Cardiac muscle cell (in vitro differentiated cells and primary cell): ENCODE data around the gene FLRT1. TPM values are rescaled to one million over a fixed set of nuclear protein-coding genes. Genes with fewer than 3 reads are reported as not detected.

Experiments
- DNase-seq, 2 donors: peaks; one replicate each; pipeline versions ENCODE4 v3.0.0 to v3.0.0-alpha.2; 2010 to 2017; ENCODE audit warnings: low read depth in 1 of 2, low spot score in 1 of 2
- H3K27ac ChIP-seq: fragments of 200-600 bp; sonication (generic); 2 replicates; pipeline ENCODE4 v1.5.1; 2016
- H3K27me3 ChIP-seq: fragments of 200-600 bp; sonication (generic); 2 replicates; pipeline ENCODE4 v1.6.0; 2016; ENCODE audit warnings: control low read depth
- H3K36me3 ChIP-seq: fragments of 200-600 bp; sonication (generic); 2 replicates; pipeline ENCODE4 v1.5.1; 2016; ENCODE audit warnings: control low read depth
- H3K4me1 ChIP-seq: fragments of 200-600 bp; sonication (generic); 2 replicates; pipeline ENCODE4 v1.8.1; 2017; ENCODE audit warnings: low read depth, mild to moderate bottlenecking, mixed run types
- H3K4me3 ChIP-seq: fragments of 200-600 bp; sonication (generic); 2 replicates; pipeline ENCODE4 v1.5.1; 2016; ENCODE audit warnings: mild to moderate bottlenecking
- H3K9me3 ChIP-seq: fragments of 200-600 bp; sonication (generic); 2 replicates; pipeline ENCODE4 v1.5.1; 2017; ENCODE audit warnings: low read depth, mild to moderate bottlenecking, control low read depth
- polyA plus RNA-seq: library from polyadenylated mRNA; unstranded; fragments of >200 nt; fragmentation: Nextera tagmentation; extraction: Ambion mirVana; gene quantifications from 2 replicates; pipeline ENCODE4 v1.2.1, GENCODE V29; 2016
- total RNA-seq: library from RNA; depleted of rRNA; stranded (reverse); fragments of >200 nt; gene quantifications from 2 replicates; pipeline ENCODE4 v1.2.3, GENCODE V29; 2016
- TF ChIP-seq, protein P1 (sequence below): IDR thresholded peaks from 2 replicates; pipeline ENCODE4 v1.5.1; 2012; ENCODE audit warnings: low read depth, mild to moderate bottlenecking, low read length

FLRT1 gene, protein sequence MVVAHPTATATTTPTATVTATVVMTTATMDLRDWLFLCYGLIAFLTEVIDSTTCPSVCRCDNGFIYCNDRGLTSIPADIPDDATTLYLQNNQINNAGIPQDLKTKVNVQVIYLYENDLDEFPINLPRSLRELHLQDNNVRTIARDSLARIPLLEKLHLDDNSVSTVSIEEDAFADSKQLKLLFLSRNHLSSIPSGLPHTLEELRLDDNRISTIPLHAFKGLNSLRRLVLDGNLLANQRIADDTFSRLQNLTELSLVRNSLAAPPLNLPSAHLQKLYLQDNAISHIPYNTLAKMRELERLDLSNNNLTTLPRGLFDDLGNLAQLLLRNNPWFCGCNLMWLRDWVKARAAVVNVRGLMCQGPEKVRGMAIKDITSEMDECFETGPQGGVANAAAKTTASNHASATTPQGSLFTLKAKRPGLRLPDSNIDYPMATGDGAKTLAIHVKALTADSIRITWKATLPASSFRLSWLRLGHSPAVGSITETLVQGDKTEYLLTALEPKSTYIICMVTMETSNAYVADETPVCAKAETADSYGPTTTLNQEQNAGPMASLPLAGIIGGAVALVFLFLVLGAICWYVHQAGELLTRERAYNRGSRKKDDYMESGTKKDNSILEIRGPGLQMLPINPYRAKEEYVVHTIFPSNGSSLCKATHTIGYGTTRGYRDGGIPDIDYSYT
- total RNA-seq (0.53 and 0.69 TPM in 2 replicates), polyA plus RNA-seq (0.92 and 2.9 TPM in 2 replicates)

DNA sequence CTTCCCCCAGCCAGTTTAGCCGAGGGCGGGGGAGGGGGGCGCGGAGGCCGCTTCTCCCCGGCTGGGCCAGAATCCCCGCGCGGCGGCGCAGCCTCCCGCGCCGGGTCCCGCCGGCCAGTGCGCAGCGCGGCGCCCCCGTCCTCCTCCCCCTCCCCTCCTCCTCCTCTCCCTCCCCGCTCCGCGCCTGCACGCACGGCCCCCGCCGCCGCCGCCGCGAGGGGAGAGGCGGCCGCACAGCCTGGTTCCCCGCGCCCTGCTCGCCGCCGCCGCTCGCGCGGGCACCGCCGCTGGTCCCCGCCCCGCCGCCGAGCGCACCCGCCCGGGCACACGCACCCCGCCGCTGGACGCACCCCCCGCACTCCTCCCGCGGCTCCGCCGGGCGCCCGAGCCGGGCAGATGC is at the start of gene FLRT1:
Gene FLRT1, plus strand, starts transcription at position 356 of the 400 bp plus-strand sequence. CDS start 80,337 bp downstream, outside the sequence.
- Histone ChIP-seq H3K9me3 (no peaks in the 10 kb centered on the region), H3K4me1 (peaks cover 10% of the 10 kb centered on the region), H3K27me3 (peaks cover 63% of the 10 kb centered on the region), H3K4me3 (peak within 1 kb of the TSS; percentile 41), H3K27ac (no peak within 1 kb of the TSS), H3K36me3 (no peaks in the 10 kb centered on the region)
- DNase-seq: peak in 1 of 2 donors; percentile 41
- TF ChIP-seq, protein P1, sequence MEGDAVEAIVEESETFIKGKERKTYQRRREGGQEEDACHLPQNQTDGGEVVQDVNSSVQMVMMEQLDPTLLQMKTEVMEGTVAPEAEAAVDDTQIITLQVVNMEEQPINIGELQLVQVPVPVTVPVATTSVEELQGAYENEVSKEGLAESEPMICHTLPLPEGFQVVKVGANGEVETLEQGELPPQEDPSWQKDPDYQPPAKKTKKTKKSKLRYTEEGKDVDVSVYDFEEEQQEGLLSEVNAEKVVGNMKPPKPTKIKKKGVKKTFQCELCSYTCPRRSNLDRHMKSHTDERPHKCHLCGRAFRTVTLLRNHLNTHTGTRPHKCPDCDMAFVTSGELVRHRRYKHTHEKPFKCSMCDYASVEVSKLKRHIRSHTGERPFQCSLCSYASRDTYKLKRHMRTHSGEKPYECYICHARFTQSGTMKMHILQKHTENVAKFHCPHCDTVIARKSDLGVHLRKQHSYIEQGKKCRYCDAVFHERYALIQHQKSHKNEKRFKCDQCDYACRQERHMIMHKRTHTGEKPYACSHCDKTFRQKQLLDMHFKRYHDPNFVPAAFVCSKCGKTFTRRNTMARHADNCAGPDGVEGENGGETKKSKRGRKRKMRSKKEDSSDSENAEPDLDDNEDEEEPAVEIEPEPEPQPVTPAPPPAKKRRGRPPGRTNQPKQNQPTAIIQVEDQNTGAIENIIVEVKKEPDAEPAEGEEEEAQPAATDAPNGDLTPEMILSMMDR: no peak

DNA sequence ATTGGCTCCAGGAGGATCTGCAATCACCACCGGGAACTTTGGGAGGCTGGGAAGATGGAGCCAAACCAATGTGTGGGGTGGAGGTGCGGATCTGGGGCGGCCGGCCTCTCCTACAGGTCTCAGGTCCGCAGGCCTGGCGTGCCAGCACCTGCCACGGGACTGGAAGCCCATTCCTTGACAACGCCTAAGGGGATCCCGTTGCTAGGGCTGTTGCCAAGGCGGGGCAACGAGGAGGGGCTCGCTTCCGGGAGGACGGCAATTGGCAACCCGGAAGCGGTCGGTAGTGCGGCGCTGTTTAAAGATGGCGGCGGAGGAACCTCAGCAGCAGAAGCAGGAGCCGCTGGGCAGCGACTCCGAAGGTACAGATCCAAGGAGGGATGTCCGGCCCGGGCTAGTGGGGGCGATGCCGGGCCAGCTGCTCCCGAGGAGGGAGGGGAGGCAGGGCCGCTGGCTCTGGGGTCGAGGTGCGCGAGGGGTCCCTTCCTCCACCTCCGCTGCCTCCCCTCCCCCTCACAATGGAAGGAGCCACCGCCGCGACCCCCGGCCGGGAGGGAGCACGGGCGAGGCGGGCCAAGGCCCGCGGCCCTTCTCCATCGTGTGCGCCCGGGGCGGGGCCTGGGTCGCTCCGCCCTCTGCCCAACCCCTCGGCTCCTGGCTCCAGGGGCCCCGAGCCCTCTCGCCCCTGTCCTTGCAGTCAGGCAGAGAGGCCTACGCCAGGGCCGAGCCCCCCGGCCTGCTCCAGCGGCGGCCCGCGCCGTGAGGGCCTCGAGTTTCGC is 49.4 kb upstream of the FLRT1 start, which contains the start of gene OTUB1:
Gene OTUB1, plus strand, starts transcription at position 283 of the 776 bp plus-strand sequence. Its CDS starts 19 bp downstream, at position 302.
- no peaks in the 10 kb centered on the region for H3K9me3 ChIP-seq
- H3K4me3 ChIP-seq: peak within 1 kb of the TSS; percentile 78
- peaks cover 13% of the 10 kb centered on the region for H3K4me1 ChIP-seq
- H3K36me3 ChIP-seq: peaks cover 15% of the 10 kb centered on the region
- H3K27me3 ChIP-seq: no peaks in the 10 kb centered on the region
- H3K27ac ChIP-seq: peak within 1 kb of the TSS; percentile 95
- TF ChIP-seq, protein P1: no peak
- DNase-seq: peak; percentile 91 to 96

DNA sequence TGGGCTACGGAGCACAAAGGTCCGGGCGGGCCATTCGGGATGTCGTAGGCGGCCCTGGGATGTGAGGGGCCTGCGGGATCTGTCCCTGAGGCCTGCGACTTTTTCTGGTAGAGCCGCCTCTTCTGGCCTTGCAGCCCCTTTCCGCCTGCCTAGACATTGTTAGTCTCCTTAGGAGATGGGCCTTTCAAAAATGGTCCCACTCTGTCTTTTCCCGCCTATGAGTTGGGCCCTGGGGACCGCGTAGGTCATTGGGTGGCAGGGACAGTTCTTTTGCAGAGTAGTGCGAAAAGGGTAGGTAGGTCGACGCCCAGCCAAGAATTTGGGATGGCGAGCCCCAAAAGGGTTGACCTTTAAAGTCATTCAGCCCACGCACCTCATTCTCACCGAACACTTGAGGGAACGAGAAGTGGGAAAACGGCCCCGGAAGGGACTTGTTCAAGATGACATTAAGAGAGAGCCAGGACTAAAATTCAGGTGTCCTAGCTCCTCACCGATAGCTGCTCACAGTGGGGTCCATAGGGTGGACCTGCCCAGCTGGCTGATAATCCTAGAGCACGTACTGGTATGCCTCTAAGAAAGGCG is 48.7 kb upstream of the FLRT1 start:
- DNase-seq: no peak
- Histone ChIP-seq H3K4me3 (peak overlapping the region; percentile 78), H3K4me1 (peaks cover 13% of the 10 kb centered on the region), H3K36me3 (peaks cover 18% of the 10 kb centered on the region), H3K9me3 (no peaks in the 10 kb centered on the region), H3K27ac (peak overlapping the region; percentile 95), H3K27me3 (no peaks in the 10 kb centered on the region)
- TF ChIP-seq, protein P1: no peak

DNA sequence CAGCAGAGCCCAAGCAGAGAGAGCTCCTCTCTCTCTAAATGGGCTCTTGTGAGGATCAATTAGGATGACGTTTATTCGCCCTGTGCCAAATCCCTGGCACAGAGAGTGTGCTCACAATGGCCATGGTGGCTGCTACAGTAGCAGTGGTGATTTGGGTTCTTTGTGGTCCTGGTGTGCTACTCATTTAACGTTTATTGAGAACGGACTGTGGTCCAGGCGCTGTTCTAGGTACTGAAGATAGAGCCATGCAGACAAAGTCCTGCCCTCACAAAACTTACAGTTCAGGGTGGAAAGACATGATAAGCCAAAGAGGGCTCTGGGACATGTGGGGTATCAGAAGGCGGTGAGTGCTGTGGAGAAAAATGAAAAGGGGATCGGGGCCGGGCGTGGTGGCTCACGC is 44.2 kb upstream of the FLRT1 start:
- H3K27ac ChIP-seq: no peak overlapping the region
- no peak overlapping the region for H3K4me3 ChIP-seq
- H3K36me3 ChIP-seq: peaks cover 31% of the 10 kb centered on the region
- H3K9me3 ChIP-seq: no peaks in the 10 kb centered on the region
- H3K27me3 ChIP-seq: no peaks in the 10 kb centered on the region
- TF ChIP-seq, protein P1: no peak
- DNase-seq: no peak
- H3K4me1 ChIP-seq: peaks cover 7% of the 10 kb centered on the region

DNA sequence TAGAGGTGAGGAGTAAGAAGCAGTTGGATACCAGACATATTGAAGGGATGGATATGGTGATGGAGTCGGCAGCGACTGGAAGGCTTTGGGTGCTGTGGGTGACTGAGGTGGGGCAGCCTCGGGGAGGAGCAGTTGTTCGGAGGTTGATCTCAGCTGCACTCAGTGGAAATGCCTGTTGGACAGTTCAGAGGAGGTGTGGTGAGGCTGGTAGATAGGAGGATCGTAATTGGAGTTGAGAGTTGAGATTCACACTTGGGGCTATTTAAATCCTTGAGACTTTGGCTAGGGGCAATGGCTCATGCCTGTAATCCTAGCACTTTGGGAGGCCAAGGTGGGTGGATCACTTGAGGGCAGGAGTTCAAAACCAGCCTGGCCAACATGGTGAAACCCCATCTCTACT is 42.6 kb upstream of the FLRT1 start:
- Histone ChIP-seq H3K36me3 (peaks cover 39% of the 10 kb centered on the region), H3K27me3 (no peaks in the 10 kb centered on the region), H3K4me3 (no peak overlapping the region), H3K9me3 (no peaks in the 10 kb centered on the region), H3K27ac (no peak overlapping the region), H3K4me1 (no peaks in the 10 kb centered on the region)
- TF ChIP-seq, protein P1: no peak
- DNase-seq: no peak
